RWPE2 (cell line): ENCODE measurements around the gene LRRC30.

Experiments
- ATAC-seq: fragments of 200-7000 bp; cut with Tn5 transposase; 3 replicates; pipeline ENCODE4 v1.9.1; 2021; ENCODE audit warnings: low read depth
- DNase-seq: peaks from one replicate; pipeline ENCODE4 v3.0.0-alpha.2; 2020; ENCODE audit warnings: low spot score
- H3K27ac ChIP-seq: fragments of 450-650 bp; 2 replicates; pipeline ENCODE4 v1.5.1; 2017; ENCODE audit warnings: mild to moderate bottlenecking; ENCODE audit not compliant: poor library complexity, severe bottlenecking
- H3K27me3 ChIP-seq: fragments of 250-450 bp; sonication (Bioruptor Pico); 2 replicates; pipeline ENCODE4 v1.5.1; 2021; ENCODE audit warnings: mild to moderate bottlenecking, moderate library complexity; ENCODE audit not compliant: insufficient read depth, poor library complexity, severe bottlenecking
- H3K36me3 ChIP-seq: fragments of 250-450 bp; sonication (Bioruptor Pico); 2 replicates; pipeline ENCODE4 v1.5.1; 2020; ENCODE audit warnings: low read depth, mild to moderate bottlenecking, moderate library complexity
- H3K4me1 ChIP-seq: fragments of 250-450 bp; sonication (Bioruptor Pico); 2 replicates; pipeline ENCODE4 v1.5.1; 2021; ENCODE audit warnings: mild to moderate bottlenecking, moderate library complexity; ENCODE audit not compliant: insufficient read depth, poor library complexity, severe bottlenecking
- H3K4me3 ChIP-seq: fragments of 250-450 bp; sonication (Bioruptor Pico); 2 replicates; pipeline ENCODE4 v1.5.1; 2021; ENCODE audit warnings: mild to moderate bottlenecking, moderate library complexity; ENCODE audit not compliant: severe bottlenecking
- H3K9me3 ChIP-seq: fragments of 250-450 bp; sonication (Bioruptor Pico); 2 replicates; pipeline ENCODE4 v1.5.1; 2021; ENCODE audit warnings: mild to moderate bottlenecking, moderate library complexity; ENCODE audit not compliant: severe bottlenecking
- CTCF ChIP-seq: fragments of 450-650 bp; IDR thresholded peaks from one replicate; pipeline ENCODE4 v1.5.1; 2017; ENCODE audit warnings: mild to moderate bottlenecking, moderate library complexity; ENCODE audit not compliant: poor library complexity, severe bottlenecking

The LRRC30 gene

DNA sequence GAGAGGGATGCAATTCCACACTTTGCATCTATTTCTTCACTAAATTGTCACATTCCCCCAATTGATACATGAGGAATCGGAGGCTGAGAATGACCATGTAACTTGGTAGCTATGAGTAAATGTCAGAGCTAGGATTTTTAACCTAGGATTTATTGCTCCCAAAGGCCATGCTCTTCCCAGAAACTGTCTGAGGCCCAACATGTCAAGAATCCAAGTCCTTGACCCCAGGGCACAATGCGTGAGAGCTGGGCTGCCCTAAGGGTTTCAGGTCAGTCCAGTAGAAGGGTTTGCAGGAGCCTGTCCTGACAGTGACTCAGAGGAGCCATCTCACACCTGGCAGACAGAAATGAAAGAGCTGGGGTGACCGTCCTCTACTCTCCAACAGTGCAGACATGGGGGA lies 30.3 kb downstream of the LRRC30 start:
- Histone ChIP-seq H3K36me3 (no peaks in the 10 kb centered on the region), H3K4me1 (no peaks in the 10 kb centered on the region), H3K9me3 (no peaks in the 10 kb centered on the region), H3K4me3 (no peak overlapping the region), H3K27ac (no peak overlapping the region), H3K27me3 (no peaks in the 10 kb centered on the region)
- no peak for TF ChIP-seq CTCF
- DNase-seq (no peak), ATAC-seq (no peak)

DNA sequence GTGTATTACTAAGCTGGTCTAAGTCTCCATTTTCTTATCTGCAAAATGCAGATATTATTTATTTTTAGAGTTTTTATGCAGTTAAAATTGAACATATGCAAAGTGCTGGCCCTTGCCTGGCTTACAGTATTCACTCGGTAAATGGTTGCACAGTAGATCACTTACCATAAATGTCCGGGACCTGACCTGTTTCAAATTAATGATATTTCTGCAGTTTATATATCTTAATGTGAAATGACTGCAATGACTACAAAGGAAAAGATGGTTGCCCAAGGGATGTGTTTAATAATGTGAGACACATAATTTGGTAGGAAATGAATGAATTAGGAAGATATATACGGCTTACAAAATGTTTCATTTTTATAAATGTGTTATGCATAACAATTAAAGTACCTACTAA lies 37.1 kb downstream of the LRRC30 start:
- no peak for ATAC-seq
- no peak overlapping the region for H3K27ac ChIP-seq

DNA sequence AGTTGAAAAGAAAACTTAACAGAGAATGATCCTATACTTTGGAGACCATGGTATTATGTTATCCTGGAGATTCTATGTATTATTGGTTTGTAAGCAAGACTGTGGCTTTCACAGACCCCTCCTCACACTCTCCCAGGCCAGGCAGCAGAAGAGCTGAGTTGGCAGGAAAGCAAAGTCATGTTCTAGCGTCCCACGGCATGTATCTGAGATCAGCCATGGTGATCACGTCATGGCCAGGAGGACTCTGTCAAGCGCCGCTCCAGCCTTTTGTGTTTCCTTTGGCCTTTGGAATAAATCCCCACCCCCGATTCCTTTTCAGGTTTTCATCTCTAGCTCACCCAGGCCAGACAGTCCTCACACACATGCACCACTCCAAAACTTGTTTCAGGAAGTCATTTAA lies 39.1 kb downstream of the LRRC30 start:
- Histone ChIP-seq H3K36me3 (no peaks in the 10 kb centered on the region), H3K4me1 (peaks cover 12% of the 10 kb centered on the region), H3K27ac (no peak overlapping the region), H3K4me3 (no peak overlapping the region), H3K27me3 (no peaks in the 10 kb centered on the region), H3K9me3 (no peaks in the 10 kb centered on the region)
- no peak for TF ChIP-seq CTCF
- ATAC-seq (no peak), DNase-seq (no peak)

More for the DNA sequence above, 37.1 kb downstream of the LRRC30 start:
- no peak for TF ChIP-seq CTCF
- no peaks in the 10 kb centered on the region for H3K27me3 ChIP-seq
- DNase-seq = no peak
- H3K9me3 ChIP-seq = no peaks in the 10 kb centered on the region
- no peaks in the 10 kb centered on the region for H3K36me3 ChIP-seq
- peaks cover under 1% of the 10 kb centered on the region for H3K4me1 ChIP-seq
- no peak overlapping the region for H3K4me3 ChIP-seq

- Histone ChIP-seq H3K4me3 (no peak overlapping the region), H3K9me3 (no peaks in the 10 kb centered on the region), H3K36me3 (no peaks in the 10 kb centered on the region), H3K27me3 (no peaks in the 10 kb centered on the region), H3K4me1 (peaks cover 12% of the 10 kb centered on the region), H3K27ac (peak overlapping the region; percentile 55)
- DNase-seq (no peak), ATAC-seq (peak; percentile 70)
- TF ChIP-seq CTCF = peak; percentile 77
Observed at GRCh38 chr18:7272311-7273049, 41.6 kb downstream of the LRRC30 start.

- no peaks in the 10 kb centered on the region for H3K27me3 ChIP-seq
- H3K4me3 ChIP-seq = no peak overlapping the region
- peaks cover 12% of the 10 kb centered on the region for H3K4me1 ChIP-seq
- H3K9me3 ChIP-seq = no peaks in the 10 kb centered on the region
- H3K27ac ChIP-seq = peak overlapping the region; percentile 55
- ATAC-seq (peak; percentile 75), DNase-seq (peak; percentile 59)
- no peak for TF ChIP-seq CTCF
- H3K36me3 ChIP-seq = no peaks in the 10 kb centered on the region
Observed at GRCh38 chr18:7273301-7273921, 42.5 kb downstream of the LRRC30 start.
